HEK293T (cell line): ENCODE results near the gene TMEM26.

Experiments
- CTBP1 ChIP-seq: fragments of 450-650 bp; IDR thresholded peaks from 2 replicates; pipeline ENCODE4 v1.6.1; 2016; ENCODE audit warnings: borderline replicate concordance
- FOXA1 ChIP-seq: fragments of 450-650 bp; IDR thresholded peaks from 2 replicates; pipeline ENCODE4 v1.6.1; 2016; ENCODE audit warnings: mild to moderate bottlenecking
- NFRKB ChIP-seq: fragments of 450-650 bp; IDR thresholded peaks from 2 replicates; pipeline ENCODE4 v1.6.1; 2016; ENCODE audit warnings: mild to moderate bottlenecking, moderate library complexity
- ZNF384 ChIP-seq: fragments of 450-650 bp; IDR thresholded peaks from 2 replicates; pipeline ENCODE4 v1.6.1; 2016

- no peak for TF ChIP-seq ZNF384
- TF ChIP-seq CTBP1: no peak
- no peak for TF ChIP-seq FOXA1
- no peak for TF ChIP-seq NFRKB
Observed at GRCh38 chr10:61458031-61458430, 4.8 kb upstream of the TMEM26 start.
